Body of pancreas (tissue), 4 donors: ENCODE data around the gene TP53TG5.

Experiments used
- CTCF ChIP-seq, 7 experiments: fragments of 450-650 bp in 4 of 7; fragments of 200-600 bp in 3 of 7; sonication (generic) in 3 of 7; IDR thresholded peaks; one replicate each; pipeline ENCODE4 v1.5.1; 2016 to 2019; ENCODE audit warnings: antibody characterized with exemption in 7 of 7
- POLR2A ChIP-seq, 3 donors: fragments of 450-650 bp; IDR thresholded peaks; one replicate each; pipeline ENCODE4 v1.6.1; 2016; ENCODE audit warnings: antibody characterized with exemption in 3 of 3, mild to moderate bottlenecking in 2 of 3

- TF ChIP-seq CTCF (IDR thresholded peaks at IDR 0.05) (no peak), POLR2A (IDR thresholded peaks at IDR 0.05) (no peak)
Observed at GRCh38 chr20:45366192-45366591, 11.9 kb downstream of the TP53TG5 start.
